Measurements from ENCODE around the gene MAPKAPK2.

Gene MAPKAPK2

GRCh38 chr1:206734499-206735142, 49.9 kb downstream of the MAPKAPK2 start:
- Histone ChIP-seq H3K4me1 (ENCODE audit: control insufficient read depth, insufficient read depth, low read length) (peaks cover 12% of the 10 kb centered on the region), H3K9me3 (ENCODE audit: control insufficient read depth, low read length) (no peaks in the 10 kb centered on the region), H3K9ac (ENCODE audit: low read length) (no peak overlapping the region), H3K36me3 (ENCODE audit: control insufficient read depth, insufficient read depth, low read length) (peaks cover 22% of the 10 kb centered on the region), H3K27me3 (ENCODE audit: control insufficient read depth, insufficient read depth, low read length) (no peaks in the 10 kb centered on the region), H3K4me3 (ENCODE audit: low read length) (no peak overlapping the region)

- no peaks in the 10 kb centered on the region for H3K9me3 ChIP-seq (ENCODE audit: control insufficient read depth, low read length)
- H3K4me1 ChIP-seq (ENCODE audit: control insufficient read depth, insufficient read depth, low read length): peaks cover 12% of the 10 kb centered on the region
- H3K9ac ChIP-seq (ENCODE audit: low read length): no peak overlapping the region
- peaks cover 12% of the 10 kb centered on the region for H3K36me3 ChIP-seq (ENCODE audit: control insufficient read depth, insufficient read depth, low read length)
- H3K27me3 ChIP-seq (ENCODE audit: control insufficient read depth, insufficient read depth, low read length): no peaks in the 10 kb centered on the region
- H3K4me3 ChIP-seq (ENCODE audit: low read length): no peak overlapping the region
Observed at GRCh38 chr1:206735553-206736031, 50.9 kb downstream of the MAPKAPK2 start.

- H3K4me3 ChIP-seq (ENCODE audit: low read length): no peak overlapping the region
- H3K4me1 ChIP-seq (ENCODE audit: control insufficient read depth, insufficient read depth, low read length): peaks cover 12% of the 10 kb centered on the region
- H3K9ac ChIP-seq (ENCODE audit: low read length): no peak overlapping the region
- H3K9me3 ChIP-seq (ENCODE audit: control insufficient read depth, low read length): no peaks in the 10 kb centered on the region
- H3K36me3 ChIP-seq (ENCODE audit: control insufficient read depth, insufficient read depth, low read length): peaks cover 10% of the 10 kb centered on the region
- H3K27me3 ChIP-seq (ENCODE audit: control insufficient read depth, insufficient read depth, low read length): no peaks in the 10 kb centered on the region
Observed at GRCh38 chr1:206736878-206737728, 52.4 kb downstream of the MAPKAPK2 start.

DNA sequence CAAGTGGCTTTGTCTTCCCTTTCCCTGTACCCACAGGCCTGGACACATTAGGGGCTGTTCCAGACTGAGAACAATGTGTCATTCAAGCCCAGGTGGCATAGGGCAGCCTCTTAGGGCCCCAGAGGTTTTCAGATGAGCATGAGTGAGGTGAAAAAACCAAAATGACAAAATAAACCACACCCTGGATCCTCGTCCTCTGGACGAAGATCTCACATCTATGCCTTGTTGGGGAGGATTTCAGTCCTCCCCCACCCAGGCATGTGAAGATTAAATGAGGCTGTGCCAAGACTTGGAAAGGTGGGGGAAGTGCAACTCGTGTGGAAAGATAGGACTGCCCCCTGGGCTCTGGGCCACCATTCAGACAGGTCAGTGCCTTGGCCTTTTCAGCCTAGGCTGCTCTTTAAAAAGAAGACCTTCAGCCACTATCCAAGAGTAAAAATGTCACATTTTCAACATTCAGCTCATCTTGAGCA, 53.1 kb downstream of the MAPKAPK2 start:
- Histone ChIP-seq H3K4me3 (ENCODE audit: low read length) (no peak overlapping the region), H3K36me3 (ENCODE audit: control insufficient read depth, insufficient read depth, low read length) (peaks cover 8% of the 10 kb centered on the region), H3K4me1 (ENCODE audit: control insufficient read depth, insufficient read depth, low read length) (peaks cover 12% of the 10 kb centered on the region), H3K27me3 (ENCODE audit: control insufficient read depth, insufficient read depth, low read length) (no peaks in the 10 kb centered on the region), H3K9me3 (ENCODE audit: control insufficient read depth, low read length) (no peaks in the 10 kb centered on the region), H3K9ac (ENCODE audit: low read length) (no peak overlapping the region)

DNA sequence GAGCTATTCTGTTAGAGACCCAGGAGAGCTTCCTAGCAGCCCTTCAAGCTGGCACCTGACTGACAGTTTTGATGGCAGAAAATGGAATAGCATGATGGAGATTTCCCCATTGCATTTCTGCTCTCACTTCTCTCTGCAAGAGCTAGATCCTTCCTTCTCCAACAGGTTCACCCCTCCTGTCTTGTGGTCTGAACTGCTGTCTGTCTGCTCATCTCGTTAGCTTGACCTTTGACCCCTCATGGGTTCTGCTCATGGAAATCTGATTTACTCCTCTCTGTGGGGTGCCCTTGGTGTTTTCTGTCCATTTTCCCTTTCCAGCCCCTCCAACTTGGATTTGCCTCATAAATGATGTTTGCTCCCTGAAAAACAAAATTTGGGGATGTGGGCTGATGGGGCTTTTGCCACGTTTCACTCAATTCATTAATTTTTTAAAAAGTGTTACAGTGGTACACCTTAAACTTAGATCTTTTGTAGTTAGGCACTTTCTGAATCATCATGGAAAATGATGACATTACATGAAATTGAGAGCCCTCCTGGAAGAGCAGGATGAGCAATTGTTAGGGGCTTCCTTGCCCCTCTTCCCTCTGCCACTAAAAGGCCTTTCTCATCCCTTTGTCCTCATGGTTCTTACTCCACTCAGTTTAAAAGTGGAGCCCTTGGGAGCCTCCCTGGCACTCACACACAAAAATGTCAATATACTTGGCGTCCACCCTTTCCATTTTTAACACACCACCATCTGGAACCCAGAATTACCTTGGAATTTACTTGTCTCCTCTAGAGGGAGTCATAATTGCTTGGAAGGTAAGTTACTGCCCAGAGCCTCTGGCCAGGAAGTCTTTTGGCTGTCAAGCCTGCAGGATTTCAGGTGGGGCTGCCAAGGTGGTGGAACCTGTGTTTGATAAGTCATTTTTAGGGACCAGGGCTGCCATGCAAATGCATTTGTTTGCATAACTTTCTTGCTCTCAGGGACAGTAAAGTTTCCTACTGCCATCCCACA, 54.0 kb downstream of the MAPKAPK2 start:
- Histone ChIP-seq H3K4me3 (ENCODE audit: low read length) (no peak overlapping the region), H3K27me3 (ENCODE audit: control insufficient read depth, insufficient read depth, low read length) (no peaks in the 10 kb centered on the region), H3K9ac (ENCODE audit: low read length) (no peak overlapping the region), H3K9me3 (ENCODE audit: control insufficient read depth, low read length) (no peaks in the 10 kb centered on the region), H3K36me3 (ENCODE audit: control insufficient read depth, insufficient read depth, low read length) (peaks cover 8% of the 10 kb centered on the region), H3K4me1 (ENCODE audit: control insufficient read depth, insufficient read depth, low read length) (peaks cover 12% of the 10 kb centered on the region)

DNA sequence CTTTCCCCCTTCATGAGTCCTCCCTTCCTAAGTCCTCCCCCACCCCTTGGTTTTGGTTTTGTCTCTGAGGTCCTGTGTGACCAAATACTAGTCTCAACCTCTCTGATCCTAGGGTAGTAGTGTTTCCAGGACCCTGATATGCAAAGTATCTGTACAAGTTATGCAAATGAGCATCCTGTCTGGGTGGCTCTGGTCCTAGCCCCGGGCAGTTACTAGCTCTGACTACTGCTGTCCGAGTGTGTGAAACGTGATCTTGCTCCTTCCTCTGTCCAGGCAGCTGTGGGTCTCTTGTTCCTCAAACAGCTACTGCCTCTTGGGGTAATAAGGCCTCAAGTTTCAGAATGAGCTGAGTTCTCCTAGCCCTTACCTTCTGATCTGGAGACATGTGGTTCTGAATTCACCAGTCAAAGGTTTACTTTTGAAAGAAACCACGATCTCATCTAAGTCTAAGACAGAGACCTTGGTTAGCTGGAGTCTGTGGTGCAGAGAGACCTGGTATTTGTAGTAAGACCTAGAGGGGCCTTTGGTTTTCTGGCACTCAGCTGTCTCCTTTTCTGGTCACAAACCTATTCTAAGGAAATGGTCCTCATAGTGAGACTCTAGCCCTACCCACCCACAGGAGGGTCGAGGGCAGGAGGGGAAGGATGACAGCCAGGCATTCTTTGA, 54.8 kb downstream of the MAPKAPK2 start:
- Histone ChIP-seq H3K36me3 (ENCODE audit: control insufficient read depth, insufficient read depth, low read length) (peaks cover 8% of the 10 kb centered on the region), H3K4me1 (ENCODE audit: control insufficient read depth, insufficient read depth, low read length) (peaks cover 12% of the 10 kb centered on the region), H3K9ac (ENCODE audit: low read length) (no peak overlapping the region), H3K9me3 (ENCODE audit: control insufficient read depth, low read length) (no peaks in the 10 kb centered on the region), H3K27me3 (ENCODE audit: control insufficient read depth, insufficient read depth, low read length) (no peaks in the 10 kb centered on the region), H3K4me3 (ENCODE audit: low read length) (no peak overlapping the region)

DNA sequence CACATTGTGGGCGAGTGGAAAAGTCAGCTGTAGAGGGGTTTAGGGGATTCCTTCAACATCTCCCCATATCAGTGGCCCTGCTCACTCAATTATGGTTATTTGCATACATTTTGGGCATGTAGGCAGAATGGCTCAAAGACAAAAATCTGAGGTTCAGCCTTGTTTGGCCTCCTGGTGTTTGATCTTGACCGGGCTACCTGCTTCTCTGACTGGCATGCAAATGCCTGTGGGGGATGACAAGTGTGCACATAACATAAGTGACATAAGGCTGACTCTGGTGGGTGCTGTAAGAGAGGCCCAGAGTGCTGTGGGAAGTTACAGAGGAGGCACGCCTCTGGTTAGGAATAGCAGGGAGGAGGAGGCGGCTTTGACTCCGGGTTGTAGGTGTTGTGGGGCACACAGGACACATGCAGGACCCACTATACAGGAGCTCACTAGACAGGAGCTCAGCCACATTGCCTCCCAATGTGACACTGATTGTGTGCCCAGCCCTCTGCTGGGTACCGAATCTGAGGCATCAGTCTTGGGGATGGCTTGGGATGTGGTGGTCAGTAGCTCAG, 56.5 kb downstream of the MAPKAPK2 start:
- Histone ChIP-seq H3K4me1 (ENCODE audit: control insufficient read depth, insufficient read depth, low read length) (peaks cover 12% of the 10 kb centered on the region), H3K36me3 (ENCODE audit: control insufficient read depth, insufficient read depth, low read length) (peaks cover under 1% of the 10 kb centered on the region), H3K27me3 (ENCODE audit: control insufficient read depth, insufficient read depth, low read length) (no peaks in the 10 kb centered on the region), H3K4me3 (ENCODE audit: low read length) (no peak overlapping the region), H3K9ac (ENCODE audit: low read length) (no peak overlapping the region), H3K9me3 (ENCODE audit: control insufficient read depth, low read length) (no peaks in the 10 kb centered on the region)

- Histone ChIP-seq H3K9me3 (ENCODE audit: control insufficient read depth, low read length) (no peaks in the 10 kb centered on the region), H3K4me1 (ENCODE audit: control insufficient read depth, insufficient read depth, low read length) (peaks cover 7% of the 10 kb centered on the region), H3K36me3 (ENCODE audit: control insufficient read depth, insufficient read depth, low read length) (no peaks in the 10 kb centered on the region), H3K9ac (ENCODE audit: low read length) (no peak overlapping the region), H3K4me3 (ENCODE audit: low read length) (no peak overlapping the region), H3K27me3 (ENCODE audit: control insufficient read depth, insufficient read depth, low read length) (no peaks in the 10 kb centered on the region)
Observed at GRCh38 chr1:206742719-206743383, 58.1 kb downstream of the MAPKAPK2 start.

GRCh38 chr1:206744683-206745082, 60.0 kb downstream of the MAPKAPK2 start:
- Histone ChIP-seq H3K9ac (ENCODE audit: low read length) (no peak overlapping the region), H3K36me3 (ENCODE audit: control insufficient read depth, insufficient read depth, low read length) (no peaks in the 10 kb centered on the region), H3K4me3 (ENCODE audit: low read length) (no peak overlapping the region), H3K9me3 (ENCODE audit: control insufficient read depth, low read length) (no peaks in the 10 kb centered on the region), H3K27me3 (ENCODE audit: control insufficient read depth, insufficient read depth, low read length) (no peaks in the 10 kb centered on the region), H3K4me1 (ENCODE audit: control insufficient read depth, insufficient read depth, low read length) (no peaks in the 10 kb centered on the region)

GRCh38 chr1:206745301-206745700, 60.6 kb downstream of the MAPKAPK2 start:
- Histone ChIP-seq H3K4me3 (ENCODE audit: low read length) (no peak overlapping the region), H3K9ac (ENCODE audit: low read length) (no peak overlapping the region), H3K27me3 (ENCODE audit: control insufficient read depth, insufficient read depth, low read length) (no peaks in the 10 kb centered on the region), H3K36me3 (ENCODE audit: control insufficient read depth, insufficient read depth, low read length) (no peaks in the 10 kb centered on the region), H3K4me1 (ENCODE audit: control insufficient read depth, insufficient read depth, low read length) (no peaks in the 10 kb centered on the region), H3K9me3 (ENCODE audit: control insufficient read depth, low read length) (no peaks in the 10 kb centered on the region)
